ENCODE measurements around the gene ACTRT1.

Gene ACTRT1

DNA sequence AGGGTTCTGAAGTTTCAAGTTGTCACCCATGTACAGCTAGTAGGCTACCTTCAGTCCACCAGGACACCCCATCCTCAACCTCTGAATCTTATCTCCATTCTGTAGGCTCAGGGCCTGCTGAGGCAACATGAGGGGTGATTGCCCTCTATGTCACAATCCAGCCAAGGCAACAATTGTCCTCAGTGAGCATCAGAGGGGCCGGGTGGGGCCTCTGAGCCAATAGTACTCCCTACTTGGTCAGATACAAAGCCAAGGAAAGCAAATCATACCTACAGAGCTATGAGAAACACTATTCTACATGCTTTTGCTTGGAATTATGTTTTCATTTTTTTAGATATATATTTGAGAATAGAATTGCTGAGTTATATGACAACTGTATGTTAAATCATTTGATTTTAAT lies at the start of gene ACTRT1:
Gene ACTRT1 (minus strand): TSS at position 101 of the 400 bp plus-strand sequence. CDS start 197 bp downstream, outside the sequence.
- Histone ChIP-seq H3K36me3 (no peaks in the 10 kb centered on the region), H3K27me3 (peaks cover 68% of the 10 kb centered on the region), H3K4me2 (no peak within 1 kb of the TSS), H3K9ac (no peak within 1 kb of the TSS), H4K20me1 (no peaks in the 10 kb centered on the region), H3K4me1 (no peaks in the 10 kb centered on the region), H3K9me3 (no peaks in the 10 kb centered on the region), H3K4me3 (no peak within 1 kb of the TSS), H3K27ac (no peak within 1 kb of the TSS)
- no peak for TF ChIP-seq Cebpa-rat (IDR thresholded peaks at IDR 0.05)

DNA sequence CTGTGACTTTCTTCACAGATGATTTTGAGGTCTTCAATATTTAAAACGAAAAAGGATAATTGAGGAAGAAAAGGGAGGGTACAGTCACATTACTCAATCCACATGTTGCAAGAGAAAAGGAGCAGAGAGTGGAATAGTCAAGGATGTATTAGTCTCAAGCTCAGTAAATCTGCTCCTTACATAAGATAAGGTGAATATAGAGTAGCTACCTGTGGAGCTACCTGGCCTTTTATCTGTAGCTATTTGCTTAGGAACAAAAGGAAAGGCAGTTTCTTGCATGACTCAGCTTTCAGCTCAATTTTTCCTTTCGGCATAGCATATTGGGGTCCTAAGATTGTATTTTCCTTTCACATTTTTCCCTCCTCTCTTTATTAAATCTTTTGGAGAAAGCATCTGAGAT lies 26.3 kb upstream of the ACTRT1 start:
- Histone ChIP-seq H3K27me3 (peaks cover 74% of the 10 kb centered on the region), H3K9me3 (no peaks in the 10 kb centered on the region), H3K4me2 (no peak overlapping the region), H3K4me3 (no peak overlapping the region), H4K20me1 (no peaks in the 10 kb centered on the region), H3K9ac (no peak overlapping the region), H3K36me3 (no peaks in the 10 kb centered on the region), H3K27ac (no peak overlapping the region), H3K4me1 (no peaks in the 10 kb centered on the region)
- TF ChIP-seq Cebpa-rat (IDR thresholded peaks at IDR 0.05) = no peak

DNA sequence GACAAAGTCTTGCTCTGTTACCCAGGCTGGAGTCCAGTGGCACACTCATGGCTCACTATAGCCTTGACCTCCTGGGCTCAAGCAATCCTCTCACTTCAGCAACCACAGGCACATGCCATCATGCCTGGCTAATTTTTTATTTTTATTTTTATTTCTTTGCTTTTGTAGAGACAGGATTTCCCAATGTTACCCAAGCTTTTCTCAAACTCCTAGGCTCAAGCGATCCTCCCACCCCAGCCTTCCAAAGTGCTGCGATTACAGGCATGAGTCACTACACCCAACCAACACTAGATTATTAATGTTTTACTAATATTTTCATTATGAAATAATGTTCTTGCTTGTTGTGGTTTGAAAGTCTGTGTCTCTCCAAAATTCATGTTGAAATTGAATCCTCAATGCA lies 5.2 kb upstream of the ACTRT1 start:
- H4K20me1 ChIP-seq = no peaks in the 10 kb centered on the region
- no peak overlapping the region for H3K4me2 ChIP-seq
- H3K27ac ChIP-seq = no peak overlapping the region
- no peak overlapping the region for H3K4me3 ChIP-seq
- no peaks in the 10 kb centered on the region for H3K4me1 ChIP-seq
- no peaks in the 10 kb centered on the region for H3K9me3 ChIP-seq
- TF ChIP-seq Cebpa-rat (IDR thresholded peaks at IDR 0.05) = no peak
- peaks cover 79% of the 10 kb centered on the region for H3K27me3 ChIP-seq
- H3K36me3 ChIP-seq = no peaks in the 10 kb centered on the region
- H3K9ac ChIP-seq = no peak overlapping the region

DNA sequence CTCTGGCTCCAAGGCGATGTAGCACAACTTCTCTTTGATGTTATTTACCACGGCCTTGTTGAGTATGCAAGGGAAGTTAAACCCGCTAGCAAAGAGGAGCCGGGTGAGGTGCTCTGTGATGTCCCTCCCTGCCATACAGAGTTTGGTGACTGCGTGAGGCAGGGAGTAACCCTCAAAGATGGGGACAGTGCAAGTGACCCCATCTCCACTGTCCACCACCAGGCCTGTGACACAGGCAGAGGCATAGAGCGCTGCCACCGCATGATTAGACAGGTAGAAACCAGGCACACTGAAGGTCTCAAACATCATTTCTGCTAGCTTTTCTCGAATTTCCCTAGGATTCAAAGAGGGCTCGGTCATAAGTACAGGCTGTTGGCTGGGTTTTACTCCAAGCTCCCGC lies 677 bp downstream of the ACTRT1 start:
- Histone ChIP-seq H4K20me1 (no peaks in the 10 kb centered on the region), H3K36me3 (no peaks in the 10 kb centered on the region), H3K9me3 (no peaks in the 10 kb centered on the region), H3K4me3 (no peak overlapping the region), H3K27ac (no peak overlapping the region), H3K4me1 (no peaks in the 10 kb centered on the region), H3K27me3 (peaks cover 71% of the 10 kb centered on the region), H3K4me2 (no peak overlapping the region), H3K9ac (no peak overlapping the region)
- TF ChIP-seq Cebpa-rat (IDR thresholded peaks at IDR 0.05) = no peak

DNA sequence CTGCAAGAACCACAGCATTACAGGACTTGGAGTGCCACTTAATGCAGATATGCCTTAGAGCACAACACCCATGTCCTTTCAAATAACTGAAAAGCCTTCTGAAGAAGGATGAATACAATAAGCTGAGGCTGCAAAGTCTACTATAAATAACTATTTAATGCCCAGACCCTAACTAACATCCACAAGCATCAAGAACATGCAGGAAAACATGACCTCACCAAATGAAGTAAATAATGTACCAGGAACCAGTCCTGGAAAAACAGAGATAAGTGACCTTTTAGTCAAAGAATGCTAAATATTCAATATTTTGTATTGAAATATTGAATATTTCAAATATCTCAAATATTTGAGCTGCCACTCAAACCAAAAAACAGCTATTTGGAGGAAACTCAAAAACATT lies 16.9 kb downstream of the ACTRT1 start:
- H3K4me2 ChIP-seq = no peak overlapping the region
- H3K4me3 ChIP-seq = no peak overlapping the region
- H3K4me1 ChIP-seq = no peaks in the 10 kb centered on the region
- no peak overlapping the region for H3K9ac ChIP-seq
- peaks cover 31% of the 10 kb centered on the region for H3K27me3 ChIP-seq
- H4K20me1 ChIP-seq = no peaks in the 10 kb centered on the region
- no peaks in the 10 kb centered on the region for H3K36me3 ChIP-seq
- H3K9me3 ChIP-seq = no peaks in the 10 kb centered on the region
- no peak for TF ChIP-seq Cebpa-rat (IDR thresholded peaks at IDR 0.05)
- no peak overlapping the region for H3K27ac ChIP-seq

DNA sequence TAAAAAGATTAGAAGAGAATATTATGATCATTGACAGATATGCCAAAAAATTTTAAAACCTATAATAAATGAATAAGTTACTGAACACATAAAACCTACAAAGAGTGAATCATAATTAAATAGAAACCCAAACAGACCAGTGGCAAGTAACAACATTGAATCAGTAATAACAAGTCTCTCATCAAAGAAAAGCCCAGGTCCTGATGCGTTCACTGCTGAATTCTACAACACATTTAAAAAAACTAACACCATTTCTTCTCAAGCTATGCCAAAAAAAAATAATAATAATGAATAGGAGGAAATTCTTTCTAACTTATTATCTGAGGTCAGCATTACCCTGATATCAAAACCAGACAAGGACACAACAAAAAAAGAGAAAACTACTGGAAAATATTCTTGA lies 30.6 kb downstream of the ACTRT1 start:
- Histone ChIP-seq H3K4me2 (no peak overlapping the region), H3K27ac (no peak overlapping the region), H4K20me1 (no peaks in the 10 kb centered on the region), H3K4me3 (no peak overlapping the region), H3K9me3 (peaks cover 15% of the 10 kb centered on the region), H3K9ac (no peak overlapping the region), H3K27me3 (peaks cover 69% of the 10 kb centered on the region), H3K4me1 (no peaks in the 10 kb centered on the region), H3K36me3 (no peaks in the 10 kb centered on the region)
- TF ChIP-seq Cebpa-rat (IDR thresholded peaks at IDR 0.05) = no peak

DNA sequence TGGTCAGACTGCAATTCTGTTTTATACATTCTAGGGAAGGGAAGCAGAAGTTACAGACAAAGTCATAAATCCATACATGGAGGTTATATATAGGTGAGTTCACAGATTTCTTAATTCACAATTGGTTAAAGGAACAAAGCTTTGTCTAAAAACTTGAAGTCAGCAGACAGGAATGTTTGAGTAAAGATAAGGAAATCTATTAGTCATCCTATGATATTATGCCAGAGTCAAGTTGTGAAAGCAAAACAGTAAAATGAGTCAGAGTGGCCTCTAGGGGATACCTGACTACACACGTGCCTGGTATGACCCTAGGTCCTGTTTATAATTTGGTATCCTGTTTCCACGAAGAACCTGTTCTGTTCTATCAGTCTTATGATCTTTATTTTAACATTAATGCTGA lies 31.5 kb downstream of the ACTRT1 start:
- H4K20me1 ChIP-seq = no peaks in the 10 kb centered on the region
- H3K4me2 ChIP-seq = no peak overlapping the region
- no peak for TF ChIP-seq Cebpa-rat (IDR thresholded peaks at IDR 0.05)

DNA sequence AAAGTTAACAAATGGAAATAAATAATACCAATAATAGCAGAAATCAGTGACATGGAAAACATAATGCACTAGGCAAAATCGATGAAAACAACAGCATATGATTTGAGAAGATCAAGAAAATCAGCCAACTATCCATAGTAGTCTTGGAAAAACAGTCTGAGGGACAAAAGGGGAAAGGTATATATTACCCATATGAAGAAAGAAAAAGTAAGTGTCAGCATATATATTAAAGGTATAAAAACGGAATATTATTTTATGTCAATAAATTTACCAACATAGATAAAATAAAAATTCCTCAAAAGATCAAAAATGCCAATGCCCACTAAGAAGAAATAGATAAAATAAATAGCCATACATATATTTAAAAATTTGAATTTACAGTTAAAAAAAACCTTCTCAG lies 33.0 kb downstream of the ACTRT1 start:
- peaks cover 18% of the 10 kb centered on the region for H3K9me3 ChIP-seq
- H3K4me2 ChIP-seq = no peak overlapping the region
- H3K36me3 ChIP-seq = no peaks in the 10 kb centered on the region
- no peak for TF ChIP-seq Cebpa-rat (IDR thresholded peaks at IDR 0.05)
- no peak overlapping the region for H3K27ac ChIP-seq
- H3K4me1 ChIP-seq = no peaks in the 10 kb centered on the region
- no peaks in the 10 kb centered on the region for H4K20me1 ChIP-seq
- H3K4me3 ChIP-seq = no peak overlapping the region
- no peak overlapping the region for H3K9ac ChIP-seq
- peaks cover 72% of the 10 kb centered on the region for H3K27me3 ChIP-seq

More for the DNA sequence above, 31.5 kb downstream of the ACTRT1 start:
- Histone ChIP-seq H3K9me3 (peaks cover 17% of the 10 kb centered on the region), H3K27ac (no peak overlapping the region), H3K4me3 (no peak overlapping the region), H3K4me1 (no peaks in the 10 kb centered on the region), H3K9ac (no peak overlapping the region), H3K36me3 (no peaks in the 10 kb centered on the region), H3K27me3 (peaks cover 75% of the 10 kb centered on the region)

DNA sequence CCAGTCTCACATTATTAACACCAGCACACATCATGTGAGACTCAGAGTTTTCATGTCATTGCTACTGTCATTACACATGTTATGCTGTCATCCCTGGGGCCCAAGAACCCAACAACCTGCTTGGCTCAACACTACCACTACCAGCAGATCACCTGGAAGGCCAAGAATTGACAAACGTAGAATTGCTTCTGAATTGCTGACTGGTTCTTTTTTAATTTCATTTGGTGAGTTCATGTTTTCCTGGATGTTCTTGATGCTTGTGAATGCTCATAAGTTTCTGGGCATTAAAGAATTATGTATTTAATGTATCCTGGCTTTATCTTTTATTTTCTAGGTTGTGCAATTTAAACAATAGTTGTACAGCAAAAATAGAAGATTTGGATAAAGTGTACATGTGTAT lies 40.2 kb downstream of the ACTRT1 start:
- H4K20me1 ChIP-seq = no peaks in the 10 kb centered on the region
- H3K27ac ChIP-seq = no peak overlapping the region
- H3K4me1 ChIP-seq = no peaks in the 10 kb centered on the region
- no peak overlapping the region for H3K4me2 ChIP-seq
- peaks cover 55% of the 10 kb centered on the region for H3K27me3 ChIP-seq
- peaks cover 17% of the 10 kb centered on the region for H3K9me3 ChIP-seq
- H3K4me3 ChIP-seq = no peak overlapping the region
- no peak overlapping the region for H3K9ac ChIP-seq
- no peak for TF ChIP-seq Cebpa-rat (IDR thresholded peaks at IDR 0.05)
- H3K36me3 ChIP-seq = no peaks in the 10 kb centered on the region

DNA sequence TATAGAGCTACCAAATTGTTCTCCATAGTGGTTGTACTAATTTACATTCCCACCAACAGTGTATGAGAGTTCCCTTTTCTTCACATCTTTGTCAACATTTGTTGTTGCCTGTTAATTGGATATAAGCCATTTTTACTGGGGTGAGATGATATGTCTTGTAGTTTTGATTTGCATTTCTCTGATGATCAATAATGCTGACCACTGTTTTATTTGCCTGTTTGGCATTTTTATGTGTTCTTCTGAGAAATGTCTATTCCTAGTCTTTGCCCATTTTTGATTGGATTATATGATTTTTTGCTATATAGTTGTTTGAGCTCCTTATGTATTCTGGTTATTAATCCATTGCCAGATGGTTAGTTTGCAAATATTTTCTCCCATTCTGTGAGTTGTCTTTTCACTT lies 44.3 kb downstream of the ACTRT1 start:
- no peak overlapping the region for H3K27ac ChIP-seq
- no peak overlapping the region for H3K4me3 ChIP-seq
- no peaks in the 10 kb centered on the region for H3K9me3 ChIP-seq
- no peaks in the 10 kb centered on the region for H3K4me1 ChIP-seq
- no peaks in the 10 kb centered on the region for H4K20me1 ChIP-seq
- TF ChIP-seq Cebpa-rat (IDR thresholded peaks at IDR 0.05) = no peak
- no peak overlapping the region for H3K9ac ChIP-seq
- H3K27me3 ChIP-seq = peaks cover 25% of the 10 kb centered on the region
- no peak overlapping the region for H3K4me2 ChIP-seq
- no peaks in the 10 kb centered on the region for H3K36me3 ChIP-seq

Data from BLaER1 (cell line).